ENCODE data around the gene PPP2R1B.

Gene PPP2R1B

GRCh38 chr11:111770581-111771134, 4.5 kb upstream of the PPP2R1B start:
- H3K4me3 ChIP-seq (ENCODE audit: low read depth in 1 of 2, low read length in 2 of 2) = no peak overlapping the region
- H3K79me2 ChIP-seq (ENCODE audit: insufficient read depth, low read length) = peaks cover 5% of the 10 kb centered on the region
- no peak for TF ChIP-seq EZH2 (IDR thresholded peaks at IDR 0.05; ENCODE audit: borderline replicate concordance, low read depth, low read length, severe bottlenecking)
- TF ChIP-seq CTCF (IDR thresholded peaks at IDR 0.05; ENCODE audit: borderline replicate concordance, extremely low read depth, low read length, poor library complexity, severe bottlenecking) = no peak
- H3K27me3 ChIP-seq (ENCODE audit: insufficient read depth, low read length, poor library complexity) = no peaks in the 10 kb centered on the region
- H3K9ac ChIP-seq (ENCODE audit: low read depth, low read length) = no peak overlapping the region
- ATAC-seq (ENCODE audit: insufficient read depth, low read depth) (no peak), DNase-seq (no peak)
- no peak overlapping the region for H3K27ac ChIP-seq (ENCODE audit: low read length)
- no peaks in the 10 kb centered on the region for H3K9me3 ChIP-seq (ENCODE audit: insufficient read depth, low read length, severe bottlenecking)
- H4K20me1 ChIP-seq (ENCODE audit: insufficient read depth, low read length) = no peaks in the 10 kb centered on the region
- no peak overlapping the region for H3K4me2 ChIP-seq (ENCODE audit: insufficient read depth, low read length)
- H3K4me1 ChIP-seq (ENCODE audit: insufficient read depth, low read length) = peaks cover 9% of the 10 kb centered on the region
- no peaks in the 10 kb centered on the region for H3K36me3 ChIP-seq (ENCODE audit: insufficient read depth, low read length)
- no peak overlapping the region for H2AFZ ChIP-seq (ENCODE audit: low read depth, low read length)

- Histone ChIP-seq H3K4me1 (ENCODE audit: insufficient read depth, low read length) (peaks cover 32% of the 10 kb centered on the region), H2AFZ (ENCODE audit: low read depth, low read length) (peak overlapping the region; percentile 93), H3K4me3 (ENCODE audit: low read depth in 1 of 2, low read length in 2 of 2) (peak overlapping the region in 1 of 2 experiments; percentile 95; a peak in 3 of 4 replicates), H3K36me3 (ENCODE audit: insufficient read depth, low read length) (peaks cover 30% of the 10 kb centered on the region), H4K20me1 (ENCODE audit: insufficient read depth, low read length) (0 out of 2 replicates have a peak, but pooled peaks cover 8% of the 10 kb centered on the region), H3K9me3 (ENCODE audit: insufficient read depth, low read length, severe bottlenecking) (no peaks in the 10 kb centered on the region), H3K27ac (ENCODE audit: low read length) (peak overlapping the region; percentile 66; the same call in 1 of the 2 replicates), H3K79me2 (ENCODE audit: insufficient read depth, low read length) (peaks cover 38% of the 10 kb centered on the region), H3K4me2 (ENCODE audit: insufficient read depth, low read length) (peak overlapping the region; percentile 82), H3K9ac (ENCODE audit: low read depth, low read length) (peak overlapping the region; percentile 68), H3K27me3 (ENCODE audit: insufficient read depth, low read length, poor library complexity) (no peaks in the 10 kb centered on the region)
- no peak for TF ChIP-seq CTCF (IDR thresholded peaks at IDR 0.05; ENCODE audit: borderline replicate concordance, extremely low read depth, low read length, poor library complexity, severe bottlenecking)
- no peak for TF ChIP-seq EZH2 (IDR thresholded peaks at IDR 0.05; ENCODE audit: borderline replicate concordance, low read depth, low read length, severe bottlenecking)
- DNase-seq (no peak), ATAC-seq (ENCODE audit: insufficient read depth, low read depth) (no peak)
Measured at GRCh38 chr11:111766834-111767142, 599 bp upstream of the PPP2R1B start.

GRCh38 chr11:111765320-111765983, 737 bp downstream of the PPP2R1B start:
- peak overlapping the region; percentile 82 for H3K4me2 ChIP-seq (ENCODE audit: insufficient read depth, low read length)
- H3K4me1 ChIP-seq (ENCODE audit: insufficient read depth, low read length) = peaks cover 32% of the 10 kb centered on the region
- peak overlapping the region; percentile 93 for H2AFZ ChIP-seq (ENCODE audit: low read depth, low read length)
- peaks cover 43% of the 10 kb centered on the region for H3K79me2 ChIP-seq (ENCODE audit: insufficient read depth, low read length)
- H3K27ac ChIP-seq (ENCODE audit: low read length) = peak overlapping the region; percentile 82
- H3K9me3 ChIP-seq (ENCODE audit: insufficient read depth, low read length, severe bottlenecking) = no peaks in the 10 kb centered on the region
- H3K9ac ChIP-seq (ENCODE audit: low read depth, low read length) = peak overlapping the region; percentile 68
- no peak for TF ChIP-seq CTCF (IDR thresholded peaks at IDR 0.05; ENCODE audit: borderline replicate concordance, extremely low read depth, low read length, poor library complexity, severe bottlenecking)
- TF ChIP-seq EZH2 (IDR thresholded peaks at IDR 0.05; ENCODE audit: borderline replicate concordance, low read depth, low read length, severe bottlenecking) = no peak
- H3K27me3 ChIP-seq (ENCODE audit: insufficient read depth, low read length, poor library complexity) = no peaks in the 10 kb centered on the region
- H3K36me3 ChIP-seq (ENCODE audit: insufficient read depth, low read length) = peaks cover 43% of the 10 kb centered on the region
- ATAC-seq (ENCODE audit: insufficient read depth, low read depth) = no peak; the same call in 2 of the 3 replicates
- DNase-seq = no peak
- peak overlapping the region; percentile 85 to 95 for H3K4me3 ChIP-seq (ENCODE audit: low read depth in 1 of 2, low read length in 2 of 2)
- H4K20me1 ChIP-seq (ENCODE audit: insufficient read depth, low read length) = peaks cover 16% of the 10 kb centered on the region; the same call in 1 of the 2 replicates

All from DND-41 (cell line).